ENCODE results near the gene USE1.
A peak's percentile ranks its signal among the peaks of the same experiment; 100 is the strongest.

USE1 gene

DNA sequence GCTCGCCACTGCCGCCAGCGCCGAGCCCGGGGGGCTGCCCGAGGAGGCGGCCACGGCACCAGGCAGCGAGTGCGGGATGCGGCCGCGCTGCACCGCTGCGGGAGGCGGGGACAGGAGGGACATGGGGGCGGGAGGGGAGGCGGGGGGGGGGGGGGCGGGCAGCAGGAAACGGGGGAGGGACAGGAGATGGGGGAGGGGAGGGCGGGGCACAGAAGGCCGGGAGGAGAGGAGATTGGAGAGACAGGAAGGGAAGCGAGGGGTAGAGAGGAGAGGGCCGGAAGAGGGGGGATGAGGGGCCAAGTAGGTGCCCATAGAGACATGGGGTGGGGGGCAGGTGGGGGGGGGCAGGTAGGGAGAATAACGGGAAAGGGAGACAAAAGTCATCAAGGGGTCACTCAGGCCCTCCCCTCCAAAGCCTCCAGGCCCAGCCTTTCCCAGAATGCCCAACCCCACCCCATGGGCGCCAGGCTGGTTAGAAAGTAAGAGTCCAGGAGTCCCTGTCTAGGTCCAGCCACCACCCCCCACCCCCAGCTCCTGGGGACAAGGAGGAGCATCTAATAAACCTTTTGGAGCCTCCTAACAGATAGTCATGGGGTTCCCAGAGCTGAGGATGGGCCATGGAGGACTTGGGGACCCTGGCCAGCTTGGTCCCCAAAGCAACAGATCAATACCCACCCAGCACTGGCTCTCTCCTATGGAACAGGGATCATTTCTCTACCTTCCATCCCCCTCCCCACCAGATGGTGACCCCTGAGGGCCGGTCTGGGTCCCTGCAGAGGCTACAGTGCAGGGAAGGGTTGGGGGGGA is 21.0 kb downstream of the USE1 start:
- peak; percentile 60 for DNase-seq (ENCODE audit: low spot score)

DNA sequence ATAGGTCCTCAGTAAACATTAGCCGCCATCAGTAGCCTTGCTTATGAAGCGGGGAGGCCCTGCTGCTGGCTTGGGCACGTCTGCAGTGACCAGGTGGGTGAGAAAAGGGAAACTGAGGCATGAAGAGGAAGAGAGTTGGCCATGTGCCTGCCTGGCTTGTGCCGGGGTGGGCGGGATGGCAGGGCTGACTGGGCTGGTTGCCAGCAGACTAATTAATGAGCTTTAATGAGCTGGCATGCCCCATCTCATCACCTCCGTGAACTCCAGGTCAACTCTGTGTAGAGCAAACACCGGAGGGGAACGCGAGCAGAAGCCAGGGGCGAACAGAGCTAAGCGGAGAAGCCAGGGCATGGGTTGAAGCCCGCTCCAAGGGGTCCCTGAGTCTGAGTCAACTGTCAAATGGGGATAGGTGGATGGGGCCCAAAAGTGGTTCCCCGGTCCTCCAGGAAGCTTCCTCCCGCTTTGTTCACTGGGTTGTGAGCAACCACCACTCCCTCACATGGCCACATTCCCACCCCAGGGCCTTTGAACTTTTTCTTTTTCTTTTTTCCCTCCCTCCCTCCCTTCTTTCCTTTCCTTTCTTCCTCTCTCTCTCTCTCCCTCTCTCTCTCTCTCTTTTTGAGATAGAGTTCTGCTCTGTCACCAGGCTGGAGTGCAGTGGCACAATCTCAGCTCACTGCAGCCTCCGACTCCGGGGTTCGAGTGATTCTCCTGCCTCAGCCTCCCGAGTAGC is 21.8 kb downstream of the USE1 start:
- DNase-seq (ENCODE audit: low spot score), result no peak

DNA sequence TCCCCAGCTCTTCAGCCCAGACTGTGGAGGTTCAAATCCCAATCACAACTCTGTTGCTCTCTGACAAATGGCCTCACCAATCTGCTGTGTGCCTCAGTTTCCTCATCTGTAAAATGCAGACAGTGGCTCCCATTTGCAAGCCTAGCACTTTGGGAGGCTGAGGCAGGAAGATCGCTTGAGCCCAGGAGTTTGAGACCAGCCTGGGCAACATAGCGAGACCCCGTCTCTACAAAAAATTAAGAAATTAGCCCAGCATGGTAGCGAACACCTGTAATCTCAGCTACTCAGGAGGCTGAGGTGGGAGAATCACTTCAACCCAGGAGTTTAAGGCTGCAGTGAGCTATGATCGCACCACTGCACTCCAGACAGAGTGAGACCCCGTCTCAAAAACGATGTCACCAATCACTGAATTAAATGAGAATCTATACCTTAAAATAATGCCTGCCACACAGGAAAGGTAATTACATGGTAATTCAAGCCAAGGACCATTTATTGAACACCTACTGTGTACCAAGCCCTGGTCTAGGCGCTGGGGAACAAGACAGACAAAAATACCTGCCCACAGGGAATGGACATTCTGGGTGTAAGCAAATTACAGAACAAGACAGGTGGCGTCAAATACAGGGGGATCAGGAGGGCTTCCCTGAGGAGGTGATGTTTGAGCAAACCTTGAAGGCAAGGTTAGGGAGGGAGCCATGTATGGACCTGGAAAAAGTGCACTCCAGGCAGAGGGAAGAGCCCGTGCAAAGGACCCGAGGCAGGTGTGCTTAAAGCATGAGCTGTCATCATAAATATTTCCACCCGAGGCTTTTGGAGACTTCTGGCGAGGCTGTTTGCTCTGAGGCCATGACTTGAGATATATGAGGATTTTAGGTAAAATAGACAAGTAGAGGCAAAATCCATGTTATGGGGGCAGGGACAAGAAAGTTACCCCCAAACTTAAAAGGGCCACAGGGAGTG is 22.9 kb downstream of the USE1 start:
- DNase-seq (ENCODE audit: low spot score), result no peak

DNA sequence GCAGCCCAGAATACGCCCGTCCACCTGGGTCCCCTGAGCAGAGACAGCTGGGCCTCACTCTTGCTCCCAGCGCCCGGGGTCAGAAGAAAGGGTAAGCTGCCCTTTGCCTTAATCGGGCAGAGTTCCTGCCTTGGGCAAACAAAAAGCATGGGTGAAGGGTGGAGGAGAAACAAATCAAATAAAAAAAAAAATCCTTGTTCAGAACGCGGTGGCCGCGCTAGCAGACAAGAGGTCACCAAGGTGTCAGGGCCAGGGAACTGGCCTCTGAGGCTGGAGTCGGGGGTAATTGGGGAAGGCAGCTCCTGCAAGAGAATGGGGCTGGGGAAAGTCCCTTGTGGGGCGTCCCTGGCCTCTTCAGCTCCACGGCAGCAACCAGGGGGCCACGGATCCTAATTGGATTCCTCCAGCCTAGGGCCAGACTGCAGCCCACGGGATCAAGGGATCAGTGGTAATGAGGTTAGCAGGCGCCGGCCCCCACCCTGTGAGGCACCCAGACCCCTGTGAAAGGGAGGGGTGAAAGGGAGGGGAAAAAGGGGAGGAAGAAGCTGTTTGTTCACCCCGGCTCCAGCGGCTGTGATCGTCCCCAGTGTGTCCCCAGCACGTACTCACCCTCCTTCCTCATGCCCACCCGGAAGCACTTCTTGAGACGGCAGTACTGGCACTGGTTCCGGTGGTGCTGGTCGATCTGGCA is 25.1 kb downstream of the USE1 start:
- no peak for DNase-seq (ENCODE audit: low spot score)

DNA sequence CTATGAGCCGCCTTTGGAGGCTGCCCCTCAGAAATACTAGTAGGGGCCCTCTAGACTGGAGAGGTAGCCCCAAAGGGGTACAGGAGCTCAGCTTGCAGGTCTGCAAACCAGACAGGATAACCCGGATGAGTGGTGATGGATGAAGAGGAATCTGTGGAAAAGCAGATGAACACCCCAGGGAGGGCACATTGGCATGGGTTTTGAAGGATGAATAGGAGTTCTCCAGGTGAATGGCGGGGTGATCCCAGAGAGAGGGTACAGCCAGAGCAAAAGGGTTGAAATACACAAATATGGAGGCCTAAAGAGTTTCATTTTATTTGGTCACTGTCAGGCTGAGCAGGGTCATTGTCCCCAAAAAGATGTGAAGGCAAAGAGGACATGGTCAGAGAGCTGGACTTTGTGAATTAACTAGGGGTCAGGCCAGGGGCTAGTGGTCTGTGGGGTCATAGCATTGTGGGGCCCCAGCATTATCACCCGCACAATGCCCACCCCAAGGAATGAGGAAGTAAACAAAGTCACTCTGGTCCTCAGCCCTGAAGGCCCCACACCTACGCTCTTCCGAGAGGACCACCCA is 25.8 kb downstream of the USE1 start:
- no peak for DNase-seq (ENCODE audit: low spot score)

DNA sequence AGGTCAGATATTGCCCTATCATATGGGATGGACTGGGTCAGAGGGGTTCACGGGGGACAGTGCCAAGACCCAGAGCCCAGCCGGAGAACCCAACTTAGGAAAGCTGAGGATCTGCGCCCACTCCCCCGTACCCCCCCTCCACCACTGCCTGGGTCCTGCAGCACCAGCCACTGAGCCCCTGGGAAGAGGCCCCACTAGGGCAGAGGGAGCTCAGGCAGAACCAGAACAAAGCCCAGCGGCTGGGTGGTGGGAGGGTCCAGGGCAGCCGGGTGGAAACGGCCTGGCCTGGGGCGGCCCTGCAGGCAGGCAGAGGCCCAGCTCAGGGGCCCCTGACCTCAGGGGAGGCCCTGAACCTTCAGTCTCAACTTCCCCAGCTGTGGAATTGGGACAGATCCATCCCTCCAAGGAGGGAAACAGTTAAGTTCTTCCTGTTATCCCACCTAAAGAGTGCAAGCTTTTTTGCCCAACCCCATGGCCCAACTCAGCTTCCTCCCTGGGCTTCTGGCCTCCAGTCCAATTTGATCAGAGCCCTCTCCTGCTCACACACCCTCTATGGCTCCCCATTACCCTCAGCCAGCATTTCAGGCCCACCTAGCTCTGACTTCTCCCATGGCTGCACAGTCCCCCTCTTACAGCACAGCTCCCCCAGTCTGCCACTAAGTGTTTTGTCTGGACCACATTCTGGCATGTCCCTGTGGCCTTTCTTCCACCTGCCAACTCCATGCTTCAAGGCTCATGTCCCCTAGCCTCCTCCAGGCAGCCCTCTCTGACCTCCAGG is 27.5 kb downstream of the USE1 start:
- DNase-seq (ENCODE audit: low spot score), result no peak

DNA sequence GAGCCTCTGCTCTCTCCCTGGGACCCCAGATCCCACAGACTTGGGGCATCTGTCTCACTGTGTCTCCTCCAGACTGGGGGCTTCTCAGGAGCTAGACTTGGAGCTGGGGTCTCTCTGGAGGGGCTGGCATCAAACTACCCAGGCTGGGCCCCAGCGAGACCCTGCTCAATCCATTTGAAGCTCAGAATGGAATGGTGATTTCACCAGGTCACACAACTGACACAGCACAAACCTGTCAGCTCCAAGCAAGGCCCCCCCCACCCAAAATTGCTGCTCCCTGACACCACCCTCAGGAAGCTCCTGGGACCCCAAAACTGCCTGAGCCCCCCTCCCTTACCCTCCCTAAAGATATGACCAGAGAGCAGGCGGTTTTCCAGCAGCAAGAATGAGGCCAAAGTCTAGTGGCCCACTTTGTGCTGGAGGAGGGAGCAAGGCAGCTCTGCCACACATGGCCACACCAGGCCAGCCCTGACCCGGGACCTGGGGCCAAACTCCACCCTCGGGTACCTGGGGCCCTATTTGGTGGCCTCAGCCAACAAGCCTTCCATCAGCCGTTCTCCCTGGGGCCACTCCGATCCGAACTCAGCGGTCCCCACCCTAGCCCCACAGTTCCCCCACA is 28.2 kb downstream of the USE1 start:
- DNase-seq (ENCODE audit: low spot score), result no peak

DNA sequence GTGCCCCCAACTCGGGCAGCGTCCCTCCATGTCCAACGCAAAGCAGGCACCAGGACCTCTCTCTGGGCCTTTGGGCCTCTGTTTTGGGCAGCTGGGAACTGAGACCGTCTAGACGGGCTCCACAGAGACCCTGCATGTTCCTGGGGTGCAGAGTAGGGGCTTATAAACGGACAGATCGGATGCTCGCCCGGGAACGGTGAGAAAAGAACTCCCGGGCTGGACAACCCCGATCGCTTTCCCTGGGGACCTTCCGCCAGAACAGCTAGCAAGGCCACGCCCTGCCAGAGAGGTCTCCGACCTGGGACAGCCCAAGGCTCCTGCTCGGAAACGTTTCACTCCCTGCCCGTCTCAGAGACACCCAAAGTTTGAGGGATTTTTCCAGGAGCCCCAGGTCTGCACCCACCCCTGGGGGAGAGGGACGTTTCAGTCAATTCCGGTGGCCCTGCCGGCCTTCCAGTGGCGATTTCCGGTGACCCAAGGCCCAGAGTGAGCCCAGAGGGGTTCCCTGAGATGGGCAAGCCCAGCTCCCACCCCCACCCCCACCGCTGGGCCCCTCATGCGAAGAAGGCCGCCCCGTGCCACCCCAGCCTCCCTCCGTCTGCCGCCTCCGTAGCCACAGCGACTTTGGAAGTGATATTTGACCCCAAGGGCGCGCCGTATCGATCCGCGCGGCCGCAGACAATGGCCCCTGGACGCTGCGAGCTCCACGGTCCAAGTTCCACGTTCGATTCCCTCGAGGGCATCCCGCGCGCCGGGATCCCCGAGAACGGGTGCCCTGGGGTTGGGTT is 28.9 kb downstream of the USE1 start:
- peak; percentile 62 for DNase-seq (ENCODE audit: low spot score)

DNA sequence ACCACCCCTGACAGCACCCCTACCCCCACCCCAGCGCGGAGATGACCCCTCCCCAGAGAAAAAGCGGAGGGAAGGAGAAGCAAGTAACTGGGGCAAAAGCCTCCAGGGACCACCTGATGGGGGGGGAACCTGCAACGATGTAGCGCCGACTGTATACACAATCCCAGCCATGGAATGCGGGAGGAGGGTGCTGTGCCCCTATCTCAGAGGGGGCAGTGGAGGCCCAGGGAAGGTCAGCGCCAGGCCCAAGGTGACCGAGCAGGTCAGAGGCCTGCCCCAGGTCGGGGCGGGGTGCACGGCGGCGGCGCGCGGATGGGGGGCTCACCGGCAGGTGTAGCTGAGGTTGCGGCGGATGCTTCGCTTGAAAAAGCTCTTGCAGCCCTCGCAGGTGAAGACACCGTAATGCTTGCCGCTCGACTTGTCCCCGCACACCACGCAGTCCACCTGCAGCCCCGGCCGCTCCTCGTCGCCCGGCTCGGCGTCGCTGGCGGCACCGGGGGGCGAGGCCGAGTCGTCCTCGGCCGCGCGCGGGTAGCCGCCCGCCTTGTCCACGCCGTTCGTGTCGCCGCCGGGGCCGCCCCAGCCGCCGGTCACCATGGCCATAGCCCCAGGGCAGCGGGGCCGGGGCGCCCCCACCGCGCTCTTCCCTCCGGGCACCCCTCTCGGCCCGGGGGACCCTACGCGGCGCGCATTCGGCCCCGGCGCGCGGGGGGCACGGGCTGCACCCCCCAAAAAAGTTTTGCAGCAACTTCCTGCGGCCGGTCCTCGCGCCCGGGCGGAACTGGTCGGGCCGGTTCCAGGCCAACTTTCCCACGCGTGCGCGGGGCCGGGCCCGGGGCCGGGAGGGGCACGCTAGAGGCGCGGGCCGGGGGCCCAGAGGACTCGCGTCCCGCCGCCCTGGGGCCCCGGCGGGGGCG is 29.7 kb downstream of the USE1 start:
- DNase-seq (ENCODE audit: low spot score), result peak; percentile 56

DNA sequence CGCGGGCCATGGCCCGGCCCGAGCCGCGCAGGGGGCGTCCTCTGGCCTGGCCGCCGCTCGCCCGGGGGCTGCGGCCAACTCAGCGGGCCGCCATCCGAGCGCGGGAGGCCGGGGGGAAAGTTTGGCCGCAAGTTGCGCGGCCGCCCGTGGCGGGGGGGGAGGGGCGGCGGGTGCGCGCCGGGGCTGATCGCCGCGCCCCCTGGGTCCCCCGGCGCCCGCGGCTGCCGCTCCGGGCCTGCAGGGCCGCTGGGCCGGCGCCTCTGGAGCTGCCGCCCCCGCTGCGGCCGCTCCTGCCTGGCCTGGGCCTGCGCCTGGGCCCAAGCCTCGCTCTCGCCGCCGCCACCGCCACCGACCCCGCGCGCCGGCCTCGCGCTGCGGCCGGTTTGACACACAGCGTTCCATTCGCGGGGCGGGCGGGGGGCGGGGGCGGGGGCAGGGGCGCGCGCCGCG is 30.4 kb downstream of the USE1 start, which contains the start of gene NR2F6:
TSS of gene NR2F6 (minus strand) at position 385 of the 450 bp plus-strand sequence. CDS start 699 bp downstream, outside the sequence.
- no peak for DNase-seq (ENCODE audit: low spot score)

DNA sequence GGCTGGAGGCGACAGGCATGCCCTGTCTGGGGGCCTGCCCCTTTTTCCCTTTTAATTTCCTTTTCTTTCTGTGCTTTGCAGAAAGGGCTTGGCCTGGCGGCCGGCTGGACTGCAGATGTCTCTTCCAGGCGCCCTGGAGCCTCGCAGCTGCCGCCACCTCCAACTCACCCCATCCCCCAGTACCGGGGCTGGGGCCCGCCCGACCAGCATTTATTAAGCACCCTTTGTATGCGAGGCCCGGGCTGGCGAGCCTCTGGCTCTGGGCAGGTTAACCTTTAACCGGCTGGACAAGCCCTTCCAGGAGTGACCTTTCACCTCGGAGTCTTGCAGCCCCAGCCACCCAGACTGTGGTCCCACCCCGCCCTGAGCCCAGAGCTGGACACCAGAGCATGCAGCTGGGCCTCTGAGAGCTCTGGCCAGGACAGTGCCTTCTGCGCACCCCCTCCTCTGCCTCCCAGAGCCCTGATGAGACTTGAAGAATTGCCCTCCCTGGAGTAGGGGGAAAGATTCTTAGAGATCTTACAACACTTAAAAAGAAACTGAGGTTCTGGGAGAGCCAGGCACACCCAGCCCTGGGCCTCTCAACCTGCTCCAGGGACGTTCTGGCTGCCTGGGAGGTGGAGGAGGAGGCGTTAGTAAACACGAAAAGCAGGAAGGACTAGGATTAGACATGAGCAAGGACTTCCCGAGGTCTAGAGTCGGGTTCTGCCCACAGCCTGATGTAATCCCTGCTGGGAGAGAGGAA is 31.7 kb downstream of the USE1 start:
- peak; percentile 56 for DNase-seq (ENCODE audit: low spot score)

DNA sequence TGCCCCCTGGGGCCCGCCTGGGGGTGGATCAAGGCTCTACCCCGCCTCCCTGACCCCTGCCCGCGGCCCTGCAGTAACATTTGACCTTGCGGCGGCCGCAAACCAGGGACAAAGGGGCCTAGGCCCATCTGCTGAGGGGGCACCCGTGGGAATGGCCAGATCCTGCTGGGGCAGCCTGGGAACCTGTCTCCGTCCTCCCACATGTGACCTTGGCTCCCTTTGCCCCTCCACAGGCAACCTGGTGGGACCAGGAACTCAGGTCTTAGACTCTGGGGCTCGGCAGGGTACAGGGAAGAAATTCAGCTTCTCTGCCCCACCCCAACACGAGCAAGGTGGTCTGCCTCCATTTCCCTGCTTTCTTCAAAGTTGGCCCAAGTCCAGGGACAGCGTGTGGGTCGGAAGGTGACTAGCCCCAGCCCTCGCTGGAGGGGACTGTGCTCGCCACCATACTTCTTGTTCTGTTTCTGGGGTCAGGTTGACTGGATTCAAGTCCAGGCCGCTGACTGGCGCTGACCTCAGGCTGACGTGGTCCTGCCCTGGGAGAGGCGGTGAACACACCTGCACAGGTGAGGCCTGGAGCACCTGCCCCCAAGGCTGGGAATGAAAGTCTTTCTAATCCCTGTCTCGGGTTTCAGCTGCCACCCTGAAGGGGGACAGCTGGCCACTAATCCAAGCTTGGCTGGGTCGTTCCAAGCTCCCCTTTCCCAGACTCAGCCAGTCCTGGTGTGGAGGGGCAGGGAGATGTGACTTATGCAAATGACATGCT is 33.0 kb downstream of the USE1 start:
- DNase-seq (ENCODE audit: low spot score), result no peak

DNA sequence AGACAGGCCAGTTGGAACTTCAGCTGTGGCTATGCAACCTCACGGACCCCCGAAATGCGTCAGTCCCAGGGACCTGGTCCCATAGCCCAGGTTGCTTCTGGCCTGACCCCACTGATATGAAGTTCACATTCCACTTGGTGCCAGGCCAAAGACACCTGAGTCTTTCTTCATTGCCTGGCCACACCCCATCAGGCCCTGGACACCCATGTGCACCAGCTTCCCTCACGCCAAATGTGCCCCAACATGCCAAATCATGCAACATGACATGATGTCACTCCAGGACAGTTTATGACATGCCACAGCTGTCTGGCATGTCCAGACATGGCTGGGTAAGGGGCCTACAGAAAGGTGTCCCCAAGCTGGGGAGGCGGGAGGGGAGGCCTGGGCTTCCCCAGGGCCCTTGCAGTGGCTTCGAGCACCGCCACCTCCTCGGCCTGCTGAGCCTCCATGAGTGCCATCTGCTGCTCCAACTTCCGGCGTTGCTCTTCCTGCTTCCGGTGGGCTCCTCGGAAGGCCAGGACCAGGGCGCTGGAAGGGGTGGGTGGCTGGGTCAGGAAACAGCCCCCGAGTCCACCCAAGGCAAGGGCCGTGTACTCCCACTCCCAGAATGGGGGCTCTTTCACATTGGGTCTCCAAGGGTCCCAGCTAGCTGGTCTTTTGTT is 34.9 kb downstream of the USE1 start:
- DNase-seq (ENCODE audit: low spot score), result no peak

DNA sequence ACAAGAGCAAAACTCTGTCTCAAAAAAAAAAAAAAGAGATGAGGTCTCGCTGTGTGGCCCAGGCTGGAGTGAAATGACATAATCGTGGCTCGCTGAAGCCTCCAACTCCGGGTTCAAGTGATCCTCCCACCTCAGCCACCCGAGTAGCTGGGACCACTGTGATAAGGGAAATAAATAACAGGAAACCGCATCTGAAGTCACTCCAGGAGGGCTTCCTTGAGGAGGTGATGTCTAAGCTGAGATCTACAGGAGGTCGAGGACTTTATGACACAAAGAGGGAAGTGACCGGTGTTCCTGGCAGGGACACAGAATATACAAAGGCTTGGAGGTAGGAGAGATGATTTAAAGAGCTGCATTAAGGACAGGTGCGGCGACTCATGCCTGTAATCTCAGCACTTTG is 39.5 kb downstream of the USE1 start:
- no peak for DNase-seq (ENCODE audit: low spot score)

DNA sequence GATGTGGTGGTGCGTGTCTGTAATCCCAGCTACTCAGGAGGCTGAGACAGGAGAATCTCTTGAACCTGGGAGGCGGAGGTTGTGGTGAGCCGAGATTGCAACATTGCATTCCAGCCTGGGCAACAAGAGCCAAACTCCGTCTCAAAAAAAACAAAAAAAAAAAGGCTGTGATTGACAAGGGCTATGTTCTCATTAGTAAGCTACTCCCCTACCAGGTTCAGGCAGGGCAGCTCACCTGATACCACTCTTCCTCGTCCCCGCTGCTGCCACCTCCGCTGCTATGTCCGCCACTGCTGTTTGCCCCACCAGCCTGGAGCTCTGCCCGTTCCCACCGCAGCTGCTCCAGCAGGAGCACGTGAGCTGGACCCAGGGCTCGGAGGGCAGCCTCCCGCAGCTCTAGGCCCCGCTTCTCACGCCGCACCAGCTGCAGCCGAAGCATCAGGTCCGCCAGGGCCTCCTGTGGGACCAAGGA is 40.0 kb downstream of the USE1 start:
- DNase-seq (ENCODE audit: low spot score), result no peak

DNA sequence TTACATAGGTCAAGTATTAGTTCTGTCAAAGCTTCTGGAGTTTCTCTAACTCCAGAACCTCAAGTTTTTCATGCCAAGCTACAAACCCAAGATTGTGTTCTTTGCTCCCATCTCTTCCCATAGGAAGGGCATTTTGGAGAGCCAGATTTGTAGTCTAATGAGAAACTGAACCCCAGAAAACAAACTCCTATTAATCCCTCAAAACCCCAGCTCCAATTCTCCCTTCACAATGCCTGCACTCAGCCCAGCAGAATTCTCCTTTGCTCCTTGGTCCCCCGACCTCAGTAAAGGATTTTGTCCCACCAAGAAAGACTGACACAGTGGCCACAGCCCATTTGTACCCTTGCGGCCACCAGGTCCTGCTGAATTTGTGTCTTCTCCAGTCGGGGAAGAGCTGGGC is 41.0 kb downstream of the USE1 start:
- no peak for DNase-seq (ENCODE audit: low spot score)

All from AG20443 (cell line).